NT2/D1 (cell line): Measurements from ENCODE around the gene RALB.

ENCODE experiments used
- SUZ12 ChIP-seq: IDR thresholded peaks from 2 replicates; pipeline ENCODE4 v1.6.1; 2011; ENCODE audit not compliant: insufficient read length, insufficient read depth; ENCODE audit errors: extremely low read depth
- YY1 ChIP-seq: IDR thresholded peaks from 2 replicates; pipeline ENCODE4 v1.6.1; 2011; ENCODE audit not compliant: insufficient read length, insufficient read depth
- ZNF274 ChIP-seq: IDR thresholded peaks from 2 replicates; pipeline ENCODE4 v1.6.1; 2011; ENCODE audit warnings: mild to moderate bottlenecking, low read depth, low read length

GRCh38 chr2:120219291-120219690 is 33.4 kb upstream of the RALB start:
- TF ChIP-seq YY1 (no peak), ZNF274 (no peak), SUZ12 (no peak)
